GM13977 (cell line): ENCODE measurements around the gene CCDC198.

Experiments
- DNase-seq: peaks from one replicate; pipeline ENCODE4 v3.0.0; 2012; ENCODE audit warnings: low spot score
- CTCF ChIP-seq: IDR thresholded peaks from 2 replicates; pipeline ENCODE4 v1.5.1; 2012; ENCODE audit warnings: mild to moderate bottlenecking, control low read depth; ENCODE audit not compliant: insufficient read depth; ENCODE audit errors: extremely low read depth, missing control alignments
- in situ Hi-C: fragments of 300-500 bp; cut with MboI; formaldehyde crosslinking; loops from one replicate; pipeline ENCODE4 v1.12.0; 2022; ENCODE audit warnings: low sequenced_read_pairs, low pct_unique_long_range_greater_than_20kb, mixed read lengths, inconsistent platforms; ENCODE audit not compliant: unreplicated experiment

CCDC198 gene

GRCh38 chr14:57508756-57509155, 15.1 kb upstream of the CCDC198 start:
- in situ Hi-C loops = no loop called here
- no peak for TF ChIP-seq CTCF
- no peak for DNase-seq

GRCh38 chr14:57502586-57503254, 9.1 kb upstream of the CCDC198 start:
- DNase-seq = no peak
- in situ Hi-C loops = no loop called here

GRCh38 chr14:57501039-57501557, 7.4 kb upstream of the CCDC198 start:
- in situ Hi-C loops = no loop called here
- no peak for TF ChIP-seq CTCF
- no peak for DNase-seq

More at GRCh38 chr14:57502586-57503254, 9.1 kb upstream of the CCDC198 start:
- TF ChIP-seq CTCF = no peak

- DNase-seq = no peak
- TF ChIP-seq CTCF = no peak
- in situ Hi-C loops = no loop called here
These were observed 5.0 kb upstream of the CCDC198 start for GRCh38 chr14:57498659-57499058.

- no peak for TF ChIP-seq CTCF
- DNase-seq = no peak
- in situ Hi-C loops = no loop called here
These were observed 4.4 kb upstream of the CCDC198 start for GRCh38 chr14:57498035-57498434.

GRCh38 chr14:57495416-57495815, 1.8 kb upstream of the CCDC198 start:
- no peak for DNase-seq
- in situ Hi-C loops = no loop called here

More at GRCh38 chr14:57495416-57495815, 1.8 kb upstream of the CCDC198 start:
- no peak for TF ChIP-seq CTCF
